ENCODE data around the gene PCED1B. TPM values are rescaled to one million over a fixed set of nuclear protein-coding genes. Genes with fewer than 3 reads are reported as not detected.
"Not testable (repeated sequence)": the region's sequence is repeated elsewhere in the genome, so short reads cannot be mapped to it uniquely, and the experiment has no call there.

Gene PCED1B
- total RNA-seq, 1 donor from 2014 or later, result 0.67 TPM

DNA sequence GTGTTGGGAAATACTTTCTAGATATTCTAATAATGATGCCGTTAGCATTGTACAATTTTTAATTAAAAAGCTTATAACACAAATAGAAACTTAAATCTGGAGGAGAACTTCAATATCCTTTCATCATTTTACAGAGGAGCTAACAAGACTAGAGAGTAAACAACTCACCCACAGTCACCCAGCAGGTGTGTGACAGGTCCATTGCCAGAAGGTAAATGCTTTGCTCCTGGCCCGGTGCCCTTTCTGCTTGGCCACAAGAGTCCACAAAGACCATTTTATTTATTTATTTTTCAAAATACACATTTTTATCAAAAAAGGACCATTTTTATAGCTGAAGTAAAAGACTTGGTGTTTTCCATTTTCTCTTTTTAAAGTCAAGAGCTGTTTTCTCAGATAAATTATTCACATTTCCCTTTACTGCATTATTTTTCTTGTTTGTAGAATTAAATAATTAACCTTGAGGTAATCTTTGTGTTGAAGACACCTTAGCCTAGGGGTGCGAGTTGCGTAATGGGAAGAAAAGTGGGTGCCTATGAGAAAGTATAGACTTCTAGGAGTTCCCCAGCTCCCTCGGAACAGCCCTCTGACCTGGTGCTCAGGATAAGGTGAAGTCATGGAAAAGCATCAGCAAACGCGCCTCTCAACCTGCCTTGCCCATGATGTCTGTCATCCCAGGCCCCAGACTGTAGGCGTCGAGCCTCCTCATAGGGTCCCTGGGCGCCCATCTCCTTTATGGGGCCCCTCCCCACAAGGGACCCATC lies 26.7 kb downstream of the PCED1B start:
- ATAC-seq (ENCODE audit: poor library complexity) (no peak), DNase-seq (no peak)
- intact Hi-C loops (cut with DNase I), result no loop called here

GRCh38 chr12:47107446-47107845 lies 28.0 kb downstream of the PCED1B start:
- ATAC-seq (ENCODE audit: poor library complexity) (no peak), DNase-seq (no peak)
- intact Hi-C loops (cut with DNase I), result no loop called here

- intact Hi-C loops (cut with DNase I), result no loop called here
- DNase-seq (no peak), ATAC-seq (ENCODE audit: poor library complexity) (no peak)
These were observed 28.5 kb downstream of the PCED1B start for GRCh38 chr12:47107926-47108325.

DNA sequence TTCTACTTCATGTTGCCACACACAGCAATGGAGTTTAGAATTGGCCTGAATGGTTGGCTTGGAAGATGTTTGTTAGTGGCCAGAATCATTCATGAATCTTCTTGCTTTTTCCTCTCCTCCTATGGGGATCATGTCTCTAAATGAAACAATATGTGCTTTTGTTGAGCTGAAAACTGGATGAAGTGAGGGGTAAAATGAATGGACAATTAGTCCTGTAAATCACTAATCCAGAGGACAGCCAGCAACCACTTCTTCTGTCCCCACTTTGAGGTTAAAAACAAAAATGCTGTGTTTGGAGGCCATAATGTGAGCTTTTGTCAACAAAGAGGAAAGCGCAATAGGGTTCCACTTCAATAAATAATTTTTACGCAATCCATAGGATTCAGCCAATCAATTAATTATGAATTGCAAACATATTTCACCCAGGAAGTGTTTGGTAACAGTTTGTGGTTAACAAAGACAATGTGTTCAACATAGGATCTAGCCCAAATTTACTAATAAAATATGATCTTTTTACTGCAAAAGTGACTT lies 30.7 kb downstream of the PCED1B start:
- ATAC-seq (ENCODE audit: poor library complexity), result no peak
- intact Hi-C loops (cut with DNase I), result no loop called here
- no peak for DNase-seq

DNA sequence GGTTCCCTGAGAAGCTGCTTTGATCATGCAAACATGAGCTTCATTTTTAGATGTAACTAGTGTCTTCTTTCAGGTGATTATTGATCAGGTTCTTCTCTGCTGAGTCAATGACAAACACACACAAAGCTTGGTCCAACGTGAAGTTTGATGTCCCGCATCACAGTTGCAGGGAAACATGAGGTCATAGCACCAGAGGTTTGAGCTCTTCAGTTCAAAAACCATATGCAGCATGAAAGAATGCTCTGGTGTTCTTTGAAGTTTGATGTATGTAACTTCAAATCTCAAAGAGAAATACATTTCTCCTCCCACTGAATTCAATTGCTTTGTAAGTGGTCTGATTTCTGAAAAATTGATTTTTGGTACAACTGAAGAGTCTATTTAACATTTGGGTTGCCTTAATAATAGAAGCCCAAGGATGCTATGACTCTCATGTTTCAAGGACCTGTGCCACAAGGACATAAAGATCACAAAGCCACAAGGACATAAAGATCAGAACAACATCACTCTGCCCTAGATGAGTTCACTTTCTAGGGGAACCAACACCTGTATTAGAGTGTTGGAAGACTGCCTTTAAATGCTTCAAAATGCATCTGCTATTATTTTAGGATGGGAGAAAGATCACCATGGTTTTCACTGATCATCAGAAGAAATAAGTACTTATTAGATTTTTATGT lies 31.4 kb downstream of the PCED1B start:
- no peak for DNase-seq
- intact Hi-C loops (cut with DNase I), result no loop called here
- ATAC-seq (ENCODE audit: poor library complexity), result no peak

DNA sequence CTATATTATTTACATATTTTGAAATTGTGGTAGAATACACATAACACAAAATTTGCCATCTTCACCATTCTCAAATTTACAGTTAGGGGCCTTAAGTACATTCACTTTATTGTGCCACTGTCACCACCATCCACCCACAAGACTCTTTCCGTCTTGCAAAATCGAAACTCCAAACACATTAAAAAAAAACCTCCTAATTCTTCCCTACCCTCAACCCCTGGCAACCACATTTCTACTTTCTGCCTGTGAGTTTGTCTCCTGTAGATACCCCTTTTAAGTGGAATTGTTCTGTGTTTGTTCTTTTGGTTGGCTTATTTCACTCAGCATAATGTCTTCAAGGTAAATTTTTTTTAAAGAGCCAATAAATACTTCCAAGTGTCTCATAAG lies 32.0 kb downstream of the PCED1B start:
- intact Hi-C loops (cut with DNase I), result no loop called here
- no peak for ATAC-seq (ENCODE audit: poor library complexity)
- no peak for DNase-seq

DNA sequence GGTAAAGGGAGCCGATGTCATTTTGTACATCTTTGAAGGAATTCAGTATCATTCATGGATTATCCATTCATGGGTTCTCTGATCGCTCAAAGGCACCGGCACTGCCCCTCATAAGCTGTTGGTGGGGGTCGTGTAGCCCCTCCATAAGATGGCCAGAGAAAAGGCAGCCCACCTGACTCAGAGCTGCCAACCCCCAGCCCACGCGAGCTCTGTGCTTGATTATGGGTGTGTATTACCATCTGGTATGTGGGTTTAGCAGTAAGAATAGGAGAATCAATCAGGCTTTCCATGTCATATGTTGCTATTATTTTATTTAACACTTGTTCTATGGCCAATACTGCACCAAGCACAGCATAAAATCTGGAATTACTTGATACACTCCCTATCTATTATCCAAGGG lies 32.4 kb downstream of the PCED1B start:
- intact Hi-C loops (cut with DNase I), result no loop called here
- DNase-seq (no peak), ATAC-seq (ENCODE audit: poor library complexity) (no peak)

GRCh38 chr12:47112679-47113078 lies 33.3 kb downstream of the PCED1B start:
- DNase-seq (no peak), ATAC-seq (ENCODE audit: poor library complexity) (no peak)
- intact Hi-C loops (cut with DNase I), result no loop called here

DNA sequence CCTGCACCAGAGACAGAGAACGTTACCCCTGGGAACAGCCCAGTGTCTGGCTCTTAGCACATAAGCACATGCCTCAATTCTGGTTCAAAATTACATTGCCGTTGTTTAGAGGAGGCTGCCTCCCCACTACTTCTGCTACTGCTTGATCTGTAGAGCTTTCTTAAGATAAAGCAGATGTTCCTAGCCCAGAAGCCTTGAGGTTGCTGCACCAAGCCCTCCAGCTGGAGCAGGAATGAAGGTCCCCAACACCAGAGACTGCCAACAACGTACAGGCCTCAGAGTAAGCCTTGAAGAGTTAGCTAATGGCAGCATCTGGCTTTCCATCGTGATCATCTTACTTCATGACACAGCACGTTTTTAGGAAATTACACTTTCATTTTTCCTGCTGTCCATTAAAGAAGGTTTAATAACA lies 35.1 kb downstream of the PCED1B start:
- no peak for ATAC-seq (ENCODE audit: poor library complexity)
- intact Hi-C loops (cut with DNase I), result no loop called here

DNA sequence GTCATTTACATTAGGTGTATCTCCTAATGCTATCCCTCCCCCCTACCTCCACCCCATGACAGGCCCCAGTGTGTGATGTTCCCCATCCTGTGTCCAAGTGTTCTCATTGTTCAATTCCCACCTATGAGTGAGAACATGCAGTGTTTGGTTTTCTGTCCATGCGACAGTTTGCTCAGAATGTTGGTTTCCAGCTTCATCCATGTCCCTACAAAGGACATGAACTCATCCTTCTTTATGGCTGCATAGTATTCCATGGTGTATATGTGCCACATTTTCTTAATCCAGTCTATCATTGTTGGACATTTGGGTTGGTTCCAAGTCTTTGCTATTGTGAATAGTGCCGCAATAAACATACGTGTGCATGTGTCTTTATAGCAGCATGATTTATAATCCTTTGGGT lies 37.9 kb downstream of the PCED1B start:
- DNase-seq; intact Hi-C loops (cut with DNase I); ATAC-seq (ENCODE audit: poor library complexity): not testable (repeated sequence)

More for the DNA sequence above, 35.1 kb downstream of the PCED1B start:
- DNase-seq, result no peak

DNA sequence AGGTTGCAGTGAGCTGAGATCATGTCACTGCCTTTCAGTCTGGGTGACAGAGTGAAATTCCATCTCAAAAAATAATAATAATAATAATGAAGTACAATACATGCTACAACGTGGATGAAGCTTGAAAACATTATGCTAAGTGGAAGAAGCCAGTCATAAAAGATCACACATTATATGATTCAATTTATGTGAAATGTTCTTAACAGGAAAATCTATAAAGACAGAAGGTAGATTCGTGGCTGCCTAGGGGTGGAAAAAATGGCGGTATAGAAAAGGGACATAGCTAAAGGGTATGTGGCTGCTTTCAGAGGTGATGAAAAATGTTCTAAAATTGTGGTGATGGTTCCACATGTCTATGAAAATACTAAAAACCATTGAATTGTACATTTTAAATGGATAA lies 41.3 kb downstream of the PCED1B start:
- no peak for DNase-seq
- no peak for ATAC-seq (ENCODE audit: poor library complexity)
- intact Hi-C loops (cut with DNase I), result no loop called here

DNA sequence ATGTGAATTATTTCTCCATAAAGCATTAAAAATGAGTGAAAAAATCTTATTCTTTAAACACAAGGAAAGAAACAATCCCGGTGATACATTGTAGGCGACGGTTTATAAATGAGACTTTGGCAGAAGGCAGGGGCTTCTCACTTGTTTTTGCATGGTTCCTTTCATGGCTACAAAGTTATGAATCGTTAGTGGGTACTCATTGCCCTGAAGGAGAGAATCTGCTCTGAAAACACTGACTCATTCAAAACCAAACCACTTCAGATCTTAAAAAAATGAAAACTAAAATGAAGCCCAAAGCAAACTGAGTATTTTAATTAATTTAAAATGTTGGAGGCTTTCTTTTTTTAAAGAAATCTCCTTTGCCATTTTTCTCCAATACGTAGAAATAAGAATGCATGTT lies 41.7 kb downstream of the PCED1B start:
- ATAC-seq (ENCODE audit: poor library complexity) (no peak), DNase-seq (no peak)
- intact Hi-C loops (cut with DNase I), result no loop called here

- intact Hi-C loops (cut with DNase I), result no loop called here
- no peak for DNase-seq
- ATAC-seq (ENCODE audit: poor library complexity), result no peak
These were observed 43.2 kb downstream of the PCED1B start for GRCh38 chr12:47122602-47123001.

GRCh38 chr12:47123730-47124129 lies 44.3 kb downstream of the PCED1B start:
- ATAC-seq (ENCODE audit: poor library complexity) (no peak), DNase-seq (no peak)
- intact Hi-C loops (cut with DNase I), result no loop called here

DNA sequence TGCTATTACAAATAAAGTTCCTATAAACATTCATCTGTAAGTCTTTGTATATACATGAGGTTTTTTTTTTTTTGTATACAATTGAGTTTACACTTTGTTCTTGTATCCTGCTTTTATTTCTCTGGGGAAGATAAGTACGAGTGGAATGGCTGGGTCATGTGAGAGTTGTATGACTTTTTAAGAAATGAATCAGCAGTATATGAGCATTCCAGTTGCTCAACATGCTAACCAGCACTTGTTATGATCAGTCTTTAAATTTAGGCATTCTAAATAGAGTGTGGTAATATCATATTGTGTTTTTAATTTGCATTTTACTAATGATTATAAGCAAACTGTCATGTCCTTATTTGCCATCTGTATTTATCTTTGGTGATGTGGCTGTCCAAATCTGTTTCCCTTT lies 45.0 kb downstream of the PCED1B start:
- ATAC-seq (ENCODE audit: poor library complexity), result no peak
- DNase-seq, result no peak
- intact Hi-C loops (cut with DNase I), result no loop called here

DNA sequence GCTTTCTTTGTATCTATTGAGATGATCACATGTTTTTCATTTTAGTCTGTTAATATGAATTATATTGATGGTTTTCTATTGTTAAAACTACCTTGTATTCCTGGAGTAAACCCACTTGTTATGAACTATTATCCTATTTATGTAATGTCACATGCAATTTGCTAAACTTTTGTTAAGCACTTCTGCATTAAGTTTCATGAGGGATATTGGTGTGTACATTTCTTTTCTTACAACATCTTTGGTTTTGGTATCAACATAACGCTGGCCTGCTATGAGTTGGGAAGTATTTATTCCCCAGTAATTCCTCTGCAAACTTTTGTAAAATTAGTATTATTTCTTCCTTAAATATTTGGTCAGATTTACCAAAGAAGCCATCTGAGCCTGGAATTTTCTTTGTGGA lies 46.8 kb downstream of the PCED1B start:
- DNase-seq (no peak), ATAC-seq (ENCODE audit: poor library complexity) (no peak)
- intact Hi-C loops (cut with DNase I), result no loop called here

- DNase-seq, result no peak
- intact Hi-C loops (cut with DNase I), result no loop called here
- no peak for ATAC-seq (ENCODE audit: poor library complexity)
These were observed 51.6 kb downstream of the PCED1B start for GRCh38 chr12:47131011-47131410.

DNA sequence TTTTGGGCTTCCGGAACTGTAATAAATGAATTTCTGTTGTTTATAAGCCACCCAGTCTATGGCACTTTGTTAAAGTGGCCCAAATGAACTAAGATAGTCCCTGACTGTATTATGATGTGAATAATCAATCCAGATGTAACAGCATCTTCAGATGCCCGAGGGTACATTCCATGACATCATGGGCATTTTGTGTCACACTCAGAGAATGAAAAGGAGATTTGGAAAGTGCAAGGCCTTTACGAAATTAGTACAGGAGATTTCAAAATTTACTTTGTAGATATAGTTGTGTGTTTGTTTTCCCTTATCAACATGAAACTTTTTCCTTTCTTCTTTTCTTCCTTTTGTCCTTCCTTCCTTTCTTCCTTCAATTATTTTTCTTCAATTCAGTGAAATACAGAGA lies 54.6 kb downstream of the PCED1B start:
- no peak for DNase-seq
- intact Hi-C loops (cut with DNase I), result no loop called here
- no peak for ATAC-seq (ENCODE audit: poor library complexity)

DNA sequence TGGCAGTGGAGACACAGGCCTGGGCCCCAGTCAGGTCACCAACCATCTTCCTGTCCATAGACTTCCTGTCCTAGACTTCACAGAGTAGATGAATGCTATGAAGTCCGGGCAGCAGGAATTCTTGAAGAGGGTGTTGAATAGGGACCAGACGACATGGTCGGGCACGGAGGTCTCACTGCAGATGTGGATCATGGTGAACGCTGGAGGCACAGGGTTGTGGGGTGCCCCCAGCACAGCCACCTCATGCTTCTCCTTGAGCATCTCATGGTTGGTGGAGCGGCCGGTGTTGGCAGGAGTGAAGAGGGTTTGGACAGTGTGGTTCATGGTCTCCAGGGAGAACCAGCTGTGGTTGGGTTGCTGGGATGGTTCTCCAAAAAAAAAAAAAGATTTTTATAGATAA lies 56.2 kb downstream of the PCED1B start:
- ATAC-seq (ENCODE audit: poor library complexity) (no peak), DNase-seq (no peak)
- intact Hi-C loops (cut with DNase I), result no loop called here

DNA sequence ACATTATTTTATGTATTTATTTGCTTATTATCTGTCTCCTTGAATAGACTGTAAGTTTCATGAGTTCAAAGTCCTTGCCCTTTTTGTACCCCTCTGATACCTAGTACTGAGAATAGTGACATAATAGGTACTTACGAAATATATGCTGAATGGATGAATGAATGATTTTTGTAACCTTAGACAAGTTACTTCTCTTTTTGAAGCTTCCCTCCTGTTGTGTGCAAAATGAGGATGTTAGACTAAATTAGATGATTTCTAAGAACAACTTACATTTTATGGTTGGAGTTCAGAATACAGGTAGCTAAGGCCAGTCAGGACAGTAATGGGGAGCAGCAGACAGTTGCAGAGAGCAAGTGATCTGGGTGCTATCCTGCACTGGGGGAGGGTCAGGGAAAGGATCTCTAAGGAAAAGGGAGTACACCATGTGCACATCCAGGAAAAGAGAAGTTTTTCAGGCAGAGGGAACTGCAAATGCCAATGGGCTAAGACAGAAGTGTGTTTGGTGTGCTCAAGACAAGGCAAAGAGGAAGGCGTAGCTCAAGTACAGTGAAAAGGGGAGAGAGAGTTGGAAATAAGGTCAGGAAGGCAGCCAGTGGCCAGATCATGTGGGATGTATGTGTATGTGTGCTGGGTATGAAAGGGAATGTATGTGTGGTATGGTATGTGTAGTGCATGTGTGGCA lies 59.7 kb downstream of the PCED1B start:
- intact Hi-C loops (cut with DNase I), result no loop called here
- no peak for DNase-seq
- ATAC-seq (ENCODE audit: poor library complexity), result no peak
